Astrocyte of the spinal cord (primary cell): Measurements from ENCODE around the gene ARHGAP5.

Experiments
- DNase-seq: peaks from one replicate; pipeline ENCODE4 v3.0.0; 2011; ENCODE audit warnings: low read depth, low spot score
- H3K4me3 ChIP-seq: 2 replicates; pipeline ENCODE4 v1.5.1; 2011; ENCODE audit warnings: low read depth, mild to moderate bottlenecking, low read length, moderate library complexity
- CTCF ChIP-seq: IDR thresholded peaks from 2 replicates; pipeline ENCODE4 v1.5.1; 2012; ENCODE audit warnings: low read depth, mild to moderate bottlenecking, low read length, inconsistent platforms
- in situ Hi-C: cut with HindIII; loops from 2 replicates; pipeline ENCODE4 v1.10.0; 2017; ENCODE audit warnings: low sequenced_read_pairs

The ARHGAP5 gene

GRCh38 chr14:32202491-32202997 lies 125.4 kb downstream of the ARHGAP5 start:
- peak overlapping the region; percentile 73 for H3K4me3 ChIP-seq
- TF ChIP-seq CTCF, result no peak
- in situ Hi-C loops, result no loop called here
- peak; percentile 62 for DNase-seq

- DNase-seq, result peak; percentile 92
- peak within 1 kb of the TSS; percentile 73 for H3K4me3 ChIP-seq
- no peak for TF ChIP-seq CTCF
- in situ Hi-C loops, result no loop called here
These were observed 126.1 kb downstream of the ARHGAP5 start, which contains the start of gene RNU6-8 for GRCh38 chr14:32202998-32203882. Gene RNU6-8 (minus strand): TSS chr14:32203269.

- no peak for DNase-seq
- TF ChIP-seq CTCF, result no peak
- in situ Hi-C loops, result no loop called here
- H3K4me3 ChIP-seq, result peak overlapping the region; percentile 73
These were observed 126.8 kb downstream of the ARHGAP5 start for GRCh38 chr14:32203928-32204357.

GRCh38 chr14:32205554-32205953 lies 128.4 kb downstream of the ARHGAP5 start:
- in situ Hi-C loops, result no loop called here
- H3K4me3 ChIP-seq, result no peak overlapping the region
- no peak for TF ChIP-seq CTCF
- no peak for DNase-seq

- in situ Hi-C loops, result no loop called here
- TF ChIP-seq CTCF, result no peak
- no peak for DNase-seq
- no peak overlapping the region for H3K4me3 ChIP-seq
These were observed 128.9 kb downstream of the ARHGAP5 start for GRCh38 chr14:32205984-32206383.

GRCh38 chr14:32206552-32206951 lies 129.4 kb downstream of the ARHGAP5 start:
- TF ChIP-seq CTCF, result no peak
- in situ Hi-C loops, result no loop called here

More at GRCh38 chr14:32206552-32206951, 129.4 kb downstream of the ARHGAP5 start:
- H3K4me3 ChIP-seq, result no peak overlapping the region
- DNase-seq, result no peak
